ENCODE measurements around the gene ERG.

Gene ERG

DNA sequence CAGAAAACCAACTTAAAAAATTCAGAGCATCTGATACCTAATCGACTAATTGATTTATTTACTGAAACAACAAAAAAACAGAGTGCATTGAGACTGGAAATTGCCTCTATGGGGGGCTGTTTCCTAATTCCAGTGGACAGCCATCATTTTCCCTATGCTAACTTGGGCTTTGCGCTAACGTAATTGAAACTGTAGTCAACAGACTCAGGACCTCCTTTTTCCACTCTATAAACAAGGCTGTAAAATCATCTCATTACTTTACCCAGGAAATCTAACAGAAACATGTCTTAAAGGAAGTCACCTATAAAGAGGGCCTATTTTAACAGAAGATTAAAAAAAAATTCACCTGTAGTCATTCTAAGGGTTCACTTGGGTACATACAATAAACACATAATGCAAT, 2.1 kb downstream of the ERG start:
- no peak for DNase-seq

DNA sequence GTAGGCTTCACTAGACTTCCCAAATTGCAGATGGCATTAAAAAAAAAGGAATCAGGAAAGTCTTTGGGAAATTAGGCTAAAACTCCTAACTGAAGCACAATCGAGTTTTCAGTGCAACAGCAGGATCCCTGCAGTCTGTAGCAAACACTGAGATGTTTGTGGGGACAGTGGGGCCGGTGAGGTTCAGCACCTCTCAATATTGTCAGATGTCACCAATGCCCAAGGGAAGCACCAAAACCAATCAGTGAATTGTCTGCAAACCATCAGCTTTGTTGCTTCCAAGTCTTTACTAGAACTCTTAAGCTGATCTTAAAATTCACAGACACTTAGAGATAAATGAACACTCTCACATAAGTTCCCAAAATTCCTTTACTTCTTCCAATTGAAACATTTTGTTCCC, 2.6 kb downstream of the ERG start:
- no peak for DNase-seq

DNA sequence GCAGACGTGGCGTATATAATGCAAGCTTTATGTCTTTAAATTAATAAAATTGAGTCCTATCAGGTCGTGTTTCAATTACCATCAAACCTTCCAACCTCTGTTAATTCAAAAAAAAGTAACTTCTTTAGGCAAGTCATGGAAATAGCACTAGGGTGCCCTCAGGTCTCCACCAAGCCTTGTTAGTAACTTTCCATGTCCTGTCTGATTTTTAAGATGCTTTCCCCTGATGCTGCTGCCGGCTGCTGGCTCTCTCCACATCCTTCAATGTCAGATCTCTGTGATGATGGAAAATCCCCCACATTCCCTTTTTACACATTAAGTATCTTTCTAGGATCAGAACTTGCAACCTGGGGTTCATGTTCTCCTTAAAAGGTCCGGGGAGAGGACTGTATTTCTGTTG, 3.0 kb downstream of the ERG start:
- no peak for DNase-seq

DNA sequence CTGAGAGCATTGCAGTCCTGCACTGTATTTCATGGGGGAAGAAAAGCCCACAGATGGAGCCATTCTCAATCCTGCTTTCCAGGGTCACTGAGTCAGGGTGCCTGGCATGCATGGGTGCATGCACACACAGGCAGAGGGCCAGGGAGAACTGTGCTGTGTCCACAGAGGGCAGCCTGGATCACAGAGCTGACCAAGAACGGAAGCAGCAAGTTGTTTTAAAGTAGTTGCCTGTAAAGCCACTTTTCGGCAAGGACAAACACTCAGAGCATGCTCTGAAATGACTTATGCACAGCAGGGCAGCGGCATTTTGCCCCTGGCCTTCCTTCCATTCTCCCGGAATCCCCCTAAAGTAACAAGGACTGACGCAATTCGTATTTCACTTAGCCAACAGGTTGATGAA, 3.6 kb downstream of the ERG start:
- no peak for DNase-seq

DNA sequence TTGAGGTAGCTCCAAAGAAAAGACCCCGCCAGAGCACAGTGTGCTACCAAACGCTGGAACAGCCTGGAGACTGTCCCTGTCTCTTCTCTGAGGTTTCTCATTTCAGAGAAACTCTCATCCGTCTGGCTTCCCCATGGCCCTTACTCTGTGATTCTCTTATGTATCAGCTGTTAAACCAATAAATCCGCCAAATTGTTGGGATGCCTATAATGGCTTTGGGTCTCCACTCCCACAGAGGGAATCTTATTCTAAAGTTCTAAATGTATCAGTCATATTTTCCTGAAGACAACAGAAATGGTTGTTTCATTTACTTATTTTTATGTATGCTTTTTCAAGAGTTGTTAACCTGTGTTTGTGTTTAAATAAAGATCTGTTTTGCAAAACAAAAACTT, 4.0 kb downstream of the ERG start:
- no peak for DNase-seq

DNA sequence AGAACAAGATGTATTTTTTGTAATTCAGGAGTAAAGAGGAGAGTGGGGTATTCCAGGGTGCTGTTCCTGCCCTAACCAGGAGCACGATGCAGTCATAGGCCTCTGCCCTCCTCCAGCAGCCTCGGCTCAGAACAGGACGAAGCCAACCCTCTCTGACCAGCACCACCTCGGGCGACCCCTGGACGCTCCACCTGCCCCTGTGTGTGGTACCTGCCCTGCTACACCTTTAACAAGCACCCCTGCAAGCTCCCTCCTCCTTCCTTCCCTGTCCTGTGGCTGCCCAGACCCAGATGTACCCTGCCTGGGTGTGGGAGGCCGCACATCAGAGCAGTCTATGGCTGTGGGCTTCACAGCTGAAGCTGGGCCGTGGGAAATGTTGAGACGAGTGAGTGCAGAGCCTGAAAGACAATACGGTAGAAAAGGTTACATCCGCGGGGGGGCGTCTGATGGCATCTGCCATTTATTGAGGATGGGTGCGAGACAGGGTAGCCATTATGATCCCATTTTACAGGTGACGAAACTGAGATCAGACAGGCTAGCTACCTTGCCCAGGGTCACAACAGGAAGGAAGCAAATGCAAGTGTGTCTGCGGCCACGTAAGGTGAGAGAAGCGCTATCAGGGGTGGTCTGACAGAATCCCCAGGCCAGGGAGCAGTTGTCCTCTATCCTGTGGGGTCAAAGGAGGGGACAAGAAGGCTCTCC, 4.6 kb downstream of the ERG start:
- no peak for DNase-seq

DNA sequence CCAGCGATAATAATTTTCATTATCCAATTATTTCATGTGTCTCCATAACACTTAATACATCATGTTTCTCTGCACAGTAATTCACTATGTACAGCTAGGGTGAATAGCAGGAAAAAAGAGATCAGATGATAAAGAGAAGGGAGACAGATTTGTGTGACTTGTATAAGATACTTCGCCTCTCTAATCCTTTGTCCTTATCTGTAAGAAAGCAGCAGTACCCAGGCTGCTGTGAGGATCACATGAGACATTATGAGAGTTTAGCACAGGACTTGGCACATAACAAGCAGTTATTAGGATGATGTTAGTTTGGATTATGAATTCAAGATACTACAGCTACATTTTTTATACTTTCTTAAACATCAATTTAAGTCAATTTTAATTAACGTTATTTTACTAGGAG, 6.3 kb downstream of the ERG start:
- DNase-seq, result no peak

DNA sequence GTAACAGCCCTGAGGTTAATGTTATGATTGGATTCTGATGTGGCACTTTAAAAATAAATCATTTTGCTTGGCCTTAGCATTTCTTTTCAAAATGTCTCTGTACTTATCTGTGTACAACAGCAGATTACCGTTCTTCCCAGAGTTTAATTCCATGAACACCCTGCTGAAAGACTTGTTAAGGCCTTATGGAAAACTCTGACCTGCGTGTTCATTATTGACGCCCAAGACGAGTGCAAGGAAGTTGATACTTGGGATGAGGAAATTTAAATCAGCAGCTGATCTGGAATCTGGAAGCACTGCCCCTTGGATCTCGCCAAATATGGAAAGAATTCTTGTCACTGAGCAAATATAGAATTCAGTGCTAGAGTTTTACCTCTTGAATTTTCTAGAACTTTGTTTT, 6.7 kb downstream of the ERG start:
- no peak for DNase-seq

DNA sequence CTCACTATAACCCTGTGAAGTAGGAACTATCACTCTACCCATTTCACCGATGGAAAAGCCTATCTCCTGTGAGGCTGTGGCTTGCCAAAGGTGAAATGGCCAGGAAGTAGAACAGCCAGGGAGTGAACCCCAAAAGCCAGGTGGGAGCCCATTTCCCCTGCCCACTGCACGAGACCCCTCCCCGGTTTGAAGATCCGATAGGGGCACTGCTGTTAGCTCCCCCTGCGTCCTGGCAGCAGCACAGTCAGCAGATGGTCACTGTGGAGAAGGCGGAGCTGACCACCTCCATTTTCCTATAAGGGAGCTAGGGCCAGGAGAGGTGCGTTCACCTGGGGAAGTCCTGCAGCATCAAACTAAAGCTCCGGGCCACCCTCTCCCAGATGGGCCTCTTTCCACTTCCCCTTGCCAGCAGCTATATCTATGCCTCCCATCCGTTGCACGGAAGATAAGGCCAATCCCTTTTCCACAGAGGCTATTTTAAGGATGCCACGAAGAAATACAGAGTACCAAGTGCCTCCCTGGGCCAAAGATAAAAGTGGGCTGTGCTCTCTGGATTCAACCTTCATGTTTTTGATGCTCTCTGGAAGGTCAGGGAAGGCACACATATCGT, 7.8 kb downstream of the ERG start:
- DNase-seq, result no peak

DNA sequence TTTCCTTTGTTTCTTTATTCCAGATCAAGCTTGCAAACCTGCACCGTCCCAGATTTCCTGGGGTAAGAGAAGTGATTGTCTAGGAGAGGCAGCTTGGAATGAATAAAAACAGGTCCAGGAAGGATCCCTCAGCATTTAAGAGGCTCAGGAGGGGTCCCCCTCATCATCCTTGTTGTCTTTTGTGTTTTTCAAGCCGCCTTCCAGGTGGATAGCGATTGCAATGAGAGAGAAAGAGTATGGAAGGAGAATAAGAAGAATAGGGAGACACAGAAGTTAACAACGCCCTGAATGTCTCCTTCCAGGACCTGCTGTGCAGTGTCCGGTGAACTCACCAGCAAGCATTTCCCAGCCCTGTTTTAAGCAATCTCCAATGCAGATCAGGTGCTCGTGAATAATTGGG, 8.5 kb downstream of the ERG start:
- no peak for DNase-seq

DNA sequence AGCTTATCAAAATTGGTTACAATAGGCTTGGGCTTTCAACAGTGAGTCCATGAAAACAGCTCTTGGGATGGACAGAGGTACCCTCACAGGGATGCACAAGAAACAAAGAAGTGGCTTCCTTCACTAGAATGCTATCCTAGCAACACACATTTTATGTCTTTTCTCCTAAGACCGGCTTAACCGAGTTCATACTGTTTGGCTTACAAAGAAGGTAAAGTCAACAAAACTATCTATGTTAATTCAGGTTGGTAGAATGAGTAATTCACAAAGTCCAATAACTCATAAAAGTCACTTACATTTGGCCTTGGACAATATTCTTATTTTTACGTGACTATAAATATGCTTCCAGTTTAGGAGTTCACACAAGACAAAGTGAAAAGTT, 9.0 kb downstream of the ERG start:
- DNase-seq, result no peak

DNA sequence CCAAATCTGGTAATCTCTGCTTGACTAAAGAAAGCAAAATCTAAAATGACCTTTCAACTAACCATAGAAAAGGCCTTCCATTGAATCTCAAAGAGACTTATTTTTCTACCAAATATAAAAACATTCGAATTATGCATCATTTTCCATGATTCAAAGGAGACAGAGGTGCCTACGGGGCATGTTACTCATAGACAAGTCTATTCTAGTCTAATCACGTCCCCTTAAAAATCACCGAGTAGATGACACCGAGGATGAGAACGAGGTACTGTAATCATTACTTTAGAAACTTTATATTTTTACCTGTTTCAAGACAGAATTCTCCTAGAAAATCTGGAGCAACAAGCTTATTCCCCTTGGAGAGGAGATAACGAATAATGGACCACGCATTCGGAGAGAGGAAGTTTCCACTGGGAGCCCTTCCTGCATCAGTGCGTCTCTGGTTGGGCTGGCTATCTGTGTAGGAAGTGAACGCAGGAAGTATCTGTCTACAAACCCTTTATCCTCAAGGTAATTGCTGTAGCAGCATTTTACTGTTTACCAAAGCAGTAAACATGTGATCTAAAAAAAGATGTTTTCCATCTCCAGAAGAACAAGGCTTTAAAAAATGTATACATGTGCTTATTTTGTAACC, 9.5 kb downstream of the ERG start:
- no peak for DNase-seq

DNA sequence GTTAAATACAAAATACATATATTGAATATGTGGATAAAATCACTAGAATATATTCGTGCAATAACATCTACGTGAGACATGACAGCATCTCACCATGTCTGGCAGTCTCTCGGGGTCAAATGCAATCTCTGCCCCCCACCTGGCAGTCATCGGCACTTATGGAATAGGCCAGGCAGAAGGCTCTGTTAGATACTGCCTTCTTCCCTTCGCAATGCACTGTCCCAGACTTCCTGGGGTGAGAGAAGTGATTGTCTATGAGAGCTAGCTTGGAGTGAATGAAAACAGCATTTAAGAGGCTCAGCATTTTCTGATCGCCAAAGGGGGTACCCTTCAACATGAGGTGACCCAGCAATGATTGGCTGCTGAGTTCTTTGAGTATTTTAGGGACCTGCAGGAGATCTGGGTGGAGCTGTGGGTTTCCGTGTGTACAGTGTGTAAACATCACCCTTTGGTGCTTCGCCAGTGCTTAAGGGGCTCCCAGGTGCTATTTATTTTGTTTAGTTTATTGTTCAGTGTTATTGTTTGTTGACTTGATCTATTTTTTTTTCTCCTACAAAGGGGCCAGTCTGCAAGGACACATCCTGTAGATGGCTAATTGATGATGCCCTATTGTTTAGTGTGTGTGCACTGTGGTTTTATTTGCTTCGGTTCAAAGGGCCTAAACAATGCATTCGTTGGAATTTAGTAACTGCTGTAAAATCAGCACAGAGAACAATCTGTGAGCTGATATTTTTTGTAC, 10.2 kb downstream of the ERG start:
- DNase-seq, result no peak

DNA sequence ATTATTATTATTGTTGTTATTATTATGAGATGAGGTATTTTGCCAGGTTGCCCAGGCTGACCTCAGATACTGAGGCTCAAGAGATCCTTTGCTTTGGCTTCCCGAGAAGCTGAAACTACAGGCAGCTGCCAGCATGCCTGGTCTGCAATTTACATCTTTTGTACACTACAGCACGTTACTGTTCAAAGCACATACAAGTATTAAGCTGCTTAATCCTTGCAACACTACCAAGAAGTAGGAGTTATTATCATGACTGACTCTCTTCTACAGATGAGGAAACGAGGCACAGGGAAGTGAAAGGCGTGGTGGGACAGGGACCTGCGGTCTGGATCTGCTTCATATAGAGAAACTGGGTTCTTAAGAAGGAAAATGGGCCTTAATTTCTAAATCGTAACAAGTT, 11.6 kb downstream of the ERG start:
- DNase-seq, result no peak

DNA sequence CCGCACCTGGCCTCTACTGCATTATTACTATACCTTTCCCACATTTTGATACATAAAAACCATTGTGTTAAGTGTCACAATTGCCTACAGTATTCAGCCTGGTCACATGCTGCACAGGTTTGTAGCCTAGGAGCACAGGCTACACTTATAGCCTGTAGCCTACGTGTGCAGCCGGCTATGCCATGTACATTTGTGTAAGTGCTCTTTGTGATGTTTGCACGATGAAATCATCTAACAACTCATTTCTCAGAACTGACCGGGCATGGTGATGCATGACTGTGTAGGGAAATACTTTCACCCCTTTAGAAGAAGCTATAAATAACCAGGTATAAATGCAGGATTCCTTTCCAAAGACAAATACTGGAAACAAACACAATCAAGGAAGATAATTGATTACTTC, 12.1 kb downstream of the ERG start:
- no peak for DNase-seq

DNA sequence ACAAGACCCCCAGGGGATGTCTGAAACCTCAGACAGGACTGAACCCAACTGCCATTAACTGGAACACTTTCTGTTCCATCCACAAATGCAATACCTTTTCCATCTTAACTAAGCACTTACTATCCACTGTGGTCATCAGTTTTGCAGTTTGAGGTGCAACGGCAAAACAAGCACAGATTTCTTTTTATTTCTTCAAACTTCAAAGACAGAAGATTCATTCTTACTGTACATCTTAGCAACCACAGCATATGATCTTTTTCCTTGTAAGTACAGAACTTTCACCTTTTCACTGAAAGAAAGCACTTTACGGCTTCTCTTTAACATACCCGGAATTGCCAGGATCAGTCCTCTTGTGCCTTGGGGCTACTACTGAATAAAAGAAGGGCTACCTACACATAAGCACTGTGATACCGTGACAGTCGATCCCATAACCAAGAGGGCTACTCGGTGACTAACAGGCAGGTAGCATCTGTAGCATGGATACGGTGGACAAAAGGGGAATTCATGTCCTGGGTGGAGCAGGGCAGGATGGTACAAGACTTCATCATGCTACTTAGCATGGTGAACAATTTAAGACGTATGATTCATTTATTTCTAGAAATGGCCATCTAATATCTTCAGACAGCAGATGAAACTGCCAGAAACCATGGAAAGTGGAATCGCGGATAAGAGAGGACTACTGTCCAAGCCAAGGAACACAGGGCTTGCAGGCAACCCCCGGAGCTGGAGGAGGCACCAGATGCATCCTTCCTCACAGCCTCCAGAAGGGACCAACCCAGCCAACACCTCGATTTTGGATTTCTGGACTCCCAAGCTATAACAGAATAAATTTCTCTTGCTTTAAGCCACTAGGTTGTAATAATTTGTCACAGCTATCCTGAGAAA, 18.4 kb downstream of the ERG start:
- no peak for DNase-seq

DNA sequence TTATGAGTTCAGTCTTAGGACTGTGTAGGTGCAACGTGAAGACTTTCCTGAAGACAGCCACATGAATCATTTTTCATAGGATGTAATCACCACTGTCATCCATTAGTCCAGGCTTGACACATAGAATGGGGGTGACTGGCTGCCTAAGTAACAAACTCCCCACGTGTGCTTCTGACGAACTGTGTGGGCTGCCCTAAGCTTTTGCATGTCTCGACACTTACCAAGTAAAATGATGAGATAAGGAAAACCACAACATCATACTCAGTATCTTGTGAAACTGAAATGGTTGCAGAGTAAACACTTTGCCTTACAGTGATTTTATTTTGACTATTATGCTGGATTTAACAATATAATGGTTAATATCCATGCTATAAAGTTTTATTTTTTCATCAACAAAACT, 19.5 kb downstream of the ERG start:
- no peak for DNase-seq

DNA sequence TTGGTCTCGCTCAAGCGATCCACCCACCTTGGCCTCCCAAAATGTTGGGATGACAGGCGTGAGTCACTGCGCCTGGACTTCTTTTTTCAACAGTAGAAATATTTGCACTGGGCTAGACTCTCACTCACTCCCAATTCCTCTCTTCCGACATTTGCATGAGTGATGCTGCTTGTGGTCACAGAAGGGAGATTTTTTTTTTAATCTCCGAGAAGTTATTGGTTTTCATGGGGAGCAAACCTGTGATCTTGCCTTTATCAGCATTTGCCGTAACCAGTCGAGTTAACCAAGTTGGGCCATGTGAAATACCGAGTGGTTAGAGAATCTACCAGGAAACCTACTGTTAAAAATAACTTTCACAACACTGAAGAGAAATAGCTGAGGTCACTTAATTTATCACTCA, 21.1 kb downstream of the ERG start:
- no peak for DNase-seq

DNA sequence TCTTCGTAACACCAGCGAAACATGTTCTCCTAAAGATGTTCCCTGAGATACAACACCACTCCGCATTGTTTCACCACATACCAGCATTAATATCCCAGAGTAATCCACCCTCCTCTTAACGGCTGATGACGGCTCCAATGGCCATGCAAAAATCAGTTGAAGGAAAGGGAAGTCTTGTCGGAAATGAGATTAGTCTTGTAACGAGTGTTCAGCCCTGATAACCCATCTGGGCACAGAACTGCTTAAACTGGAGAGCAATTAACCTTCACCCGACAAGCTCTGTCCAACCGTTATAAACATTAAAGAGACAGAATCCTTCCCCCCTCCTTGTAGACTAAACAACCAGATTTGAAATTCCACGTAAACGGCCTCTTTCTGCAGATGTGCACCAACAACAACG, 21.9 kb downstream of the ERG start:
- DNase-seq, result no peak

DNA sequence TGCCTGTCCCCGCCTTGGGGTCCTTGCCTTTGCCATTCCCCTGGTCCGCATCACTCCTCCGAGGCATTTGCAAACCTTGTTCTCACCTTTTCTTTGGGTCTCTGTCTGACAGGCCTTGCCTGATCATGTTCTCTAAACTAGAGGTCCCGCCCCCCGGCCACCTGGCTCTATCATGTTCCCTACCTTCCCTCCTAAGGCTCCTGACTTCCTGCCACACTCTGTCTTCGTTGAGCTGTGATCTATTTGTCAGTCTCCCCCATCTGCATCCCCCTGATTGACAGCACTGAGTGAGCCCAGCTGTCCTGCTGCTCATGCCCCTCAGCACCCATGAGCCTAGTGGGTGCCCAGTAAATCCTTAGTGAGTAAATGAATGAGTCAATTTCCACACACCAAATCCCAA, 22.8 kb downstream of the ERG start:
- DNase-seq, result no peak

DNA sequence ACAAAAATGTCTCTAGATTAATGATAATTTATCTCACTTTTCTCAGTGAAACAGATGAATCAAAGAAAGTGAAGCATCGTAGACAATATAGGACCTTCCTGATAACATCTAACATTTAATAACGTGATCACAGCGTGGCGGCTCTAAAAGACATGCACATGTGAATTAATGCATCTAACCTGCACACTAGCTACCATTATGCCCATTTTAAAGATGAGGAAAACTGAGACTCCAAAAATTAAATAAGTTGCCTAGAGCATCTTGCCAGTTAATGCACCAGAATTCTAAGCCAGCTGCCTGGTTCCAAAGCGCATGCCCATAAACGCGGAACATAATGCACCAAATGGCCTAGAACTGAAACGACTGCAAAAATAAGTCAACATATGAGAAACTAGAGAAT, 23.5 kb downstream of the ERG start:
- DNase-seq, result no peak

DNA sequence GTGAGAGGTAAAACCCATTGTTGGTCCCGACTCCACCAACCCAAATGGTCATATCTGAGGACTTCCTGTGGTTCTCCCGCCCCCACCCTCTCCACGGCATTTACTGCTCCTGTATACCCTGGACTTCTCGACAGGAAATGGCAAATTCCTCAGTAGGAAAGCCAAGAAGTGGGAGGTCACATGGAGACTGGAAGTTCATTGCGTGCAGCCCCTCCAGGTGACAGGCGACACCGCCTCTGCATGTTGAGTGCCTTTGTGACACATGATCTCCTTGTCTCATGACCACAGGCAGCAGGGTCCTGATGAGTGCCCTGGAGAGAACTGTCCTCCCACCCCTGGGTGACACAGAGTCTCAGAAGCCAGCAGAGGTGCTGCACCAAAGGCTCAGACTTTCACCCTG, 24.2 kb downstream of the ERG start:
- no peak for DNase-seq
